ENCODE results near the gene SLC13A3. TPM values are rescaled to one million over a fixed set of nuclear protein-coding genes. Genes with fewer than 3 reads are reported as not detected.
A peak's percentile ranks its signal among the peaks of the same experiment; 100 is the strongest.

The SLC13A3 gene
- total RNA-seq, 1 donor from 2014 or later: 5.5 TPM

GRCh38 chr20:46671866-46672542 is 20.7 kb upstream of the SLC13A3 start:
- H3K4me3 ChIP-seq (ENCODE audit: low read depth, low read length): no peak overlapping the region
- no peak for DNase-seq (ENCODE audit: low read depth)
- FAIRE-seq: no peak
- H3K27me3 ChIP-seq (ENCODE audit: control insufficient read depth, insufficient read depth, low read length): no peaks in the 10 kb centered on the region
- TF ChIP-seq, protein P1, sequence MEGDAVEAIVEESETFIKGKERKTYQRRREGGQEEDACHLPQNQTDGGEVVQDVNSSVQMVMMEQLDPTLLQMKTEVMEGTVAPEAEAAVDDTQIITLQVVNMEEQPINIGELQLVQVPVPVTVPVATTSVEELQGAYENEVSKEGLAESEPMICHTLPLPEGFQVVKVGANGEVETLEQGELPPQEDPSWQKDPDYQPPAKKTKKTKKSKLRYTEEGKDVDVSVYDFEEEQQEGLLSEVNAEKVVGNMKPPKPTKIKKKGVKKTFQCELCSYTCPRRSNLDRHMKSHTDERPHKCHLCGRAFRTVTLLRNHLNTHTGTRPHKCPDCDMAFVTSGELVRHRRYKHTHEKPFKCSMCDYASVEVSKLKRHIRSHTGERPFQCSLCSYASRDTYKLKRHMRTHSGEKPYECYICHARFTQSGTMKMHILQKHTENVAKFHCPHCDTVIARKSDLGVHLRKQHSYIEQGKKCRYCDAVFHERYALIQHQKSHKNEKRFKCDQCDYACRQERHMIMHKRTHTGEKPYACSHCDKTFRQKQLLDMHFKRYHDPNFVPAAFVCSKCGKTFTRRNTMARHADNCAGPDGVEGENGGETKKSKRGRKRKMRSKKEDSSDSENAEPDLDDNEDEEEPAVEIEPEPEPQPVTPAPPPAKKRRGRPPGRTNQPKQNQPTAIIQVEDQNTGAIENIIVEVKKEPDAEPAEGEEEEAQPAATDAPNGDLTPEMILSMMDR (IDR thresholded peaks at IDR 0.05; ENCODE audit: insufficient read depth, low read length, severe bottlenecking): no peak
- H3K36me3 ChIP-seq (ENCODE audit: control insufficient read depth, insufficient read depth, low read length): no peaks in the 10 kb centered on the region

- FAIRE-seq (no peak), DNase-seq (ENCODE audit: low read depth) (no peak)
- TF ChIP-seq, protein P1 (IDR thresholded peaks at IDR 0.05; ENCODE audit: insufficient read depth, low read length, severe bottlenecking): no peak
- no peaks in the 10 kb centered on the region for H3K27me3 ChIP-seq (ENCODE audit: control insufficient read depth, insufficient read depth, low read length)
- H3K36me3 ChIP-seq (ENCODE audit: control insufficient read depth, insufficient read depth, low read length): no peaks in the 10 kb centered on the region
- no peak overlapping the region for H3K4me3 ChIP-seq (ENCODE audit: low read depth, low read length)
These were observed 19.6 kb upstream of the SLC13A3 start for GRCh38 chr20:46670585-46671584.

GRCh38 chr20:46670228-46670584 is 18.9 kb upstream of the SLC13A3 start:
- H3K4me3 ChIP-seq (ENCODE audit: low read depth, low read length): no peak overlapping the region
- FAIRE-seq (no peak), DNase-seq (ENCODE audit: low read depth) (no peak)
- TF ChIP-seq, protein P1 (IDR thresholded peaks at IDR 0.05; ENCODE audit: insufficient read depth, low read length, severe bottlenecking): no peak
- H3K27me3 ChIP-seq (ENCODE audit: control insufficient read depth, insufficient read depth, low read length): no peaks in the 10 kb centered on the region
- no peaks in the 10 kb centered on the region for H3K36me3 ChIP-seq (ENCODE audit: control insufficient read depth, insufficient read depth, low read length)

- Histone ChIP-seq H3K36me3 (ENCODE audit: control insufficient read depth, insufficient read depth, low read length) (no peaks in the 10 kb centered on the region), H3K27me3 (ENCODE audit: control insufficient read depth, insufficient read depth, low read length) (no peaks in the 10 kb centered on the region), H3K4me3 (ENCODE audit: low read depth, low read length) (no peak overlapping the region)
- TF ChIP-seq, protein P1 (IDR thresholded peaks at IDR 0.05; ENCODE audit: insufficient read depth, low read length, severe bottlenecking): no peak
- FAIRE-seq (no peak), DNase-seq (ENCODE audit: low read depth) (peak; percentile 73)
These were observed 15.7 kb upstream of the SLC13A3 start for GRCh38 chr20:46666818-46667515.

- TF ChIP-seq, protein P1 (IDR thresholded peaks at IDR 0.05; ENCODE audit: insufficient read depth, low read length, severe bottlenecking): no peak
- H3K4me3 ChIP-seq (ENCODE audit: low read depth, low read length): no peak overlapping the region
- FAIRE-seq (no peak), DNase-seq (ENCODE audit: low read depth) (no peak)
- H3K27me3 ChIP-seq (ENCODE audit: control insufficient read depth, insufficient read depth, low read length): no peaks in the 10 kb centered on the region
- H3K36me3 ChIP-seq (ENCODE audit: control insufficient read depth, insufficient read depth, low read length): no peaks in the 10 kb centered on the region
These were observed 15.0 kb upstream of the SLC13A3 start for GRCh38 chr20:46666306-46666705.

Data from bronchial epithelial cell (primary cell).